ENCODE measurements around the gene FLII.
"Not testable (repeated sequence)": the region's sequence is repeated elsewhere in the genome, so short reads cannot be mapped to it uniquely, and the experiment has no call there.

Gene FLII

DNA sequence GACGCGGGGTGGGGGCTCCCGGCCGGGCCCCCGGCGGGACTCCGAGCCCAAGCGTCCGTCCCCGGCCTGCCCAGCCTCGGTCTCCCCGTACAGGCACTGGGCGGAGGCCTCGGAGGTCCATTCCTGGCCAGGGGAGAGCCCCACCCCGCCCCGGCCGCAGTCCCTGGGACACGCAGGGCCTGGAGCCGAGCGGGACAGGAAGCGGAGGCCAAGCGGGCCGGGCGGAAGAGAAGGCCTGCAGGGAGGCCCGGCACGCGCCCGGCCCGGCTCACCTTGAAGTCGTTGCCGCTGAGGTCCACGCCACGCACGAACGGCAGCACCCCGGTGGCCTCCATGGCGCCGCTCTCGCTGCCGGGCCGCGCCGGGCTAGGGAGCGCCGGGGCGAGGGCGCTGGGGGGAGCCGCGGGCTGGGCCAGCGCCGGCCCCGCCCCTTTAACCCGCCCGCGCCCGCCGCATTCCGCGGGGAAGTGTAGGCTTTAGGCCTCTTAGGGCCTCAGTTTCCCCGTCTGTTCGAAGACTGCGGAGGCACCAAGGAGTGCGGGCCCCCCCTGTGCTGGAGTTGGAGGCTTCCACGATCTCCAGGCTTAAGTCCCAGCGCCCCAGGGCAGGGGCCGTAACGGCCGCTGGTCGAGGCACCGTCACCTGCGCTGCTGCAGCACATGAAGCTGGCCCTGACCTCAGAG, at the start of gene FLII:
Gene FLII (minus strand): TSS at position 383 of the 683 bp plus-strand sequence. CDS start 48 bp downstream, at position 335.
- no peak for DNase-seq (ENCODE audit: low read depth)

DNA sequence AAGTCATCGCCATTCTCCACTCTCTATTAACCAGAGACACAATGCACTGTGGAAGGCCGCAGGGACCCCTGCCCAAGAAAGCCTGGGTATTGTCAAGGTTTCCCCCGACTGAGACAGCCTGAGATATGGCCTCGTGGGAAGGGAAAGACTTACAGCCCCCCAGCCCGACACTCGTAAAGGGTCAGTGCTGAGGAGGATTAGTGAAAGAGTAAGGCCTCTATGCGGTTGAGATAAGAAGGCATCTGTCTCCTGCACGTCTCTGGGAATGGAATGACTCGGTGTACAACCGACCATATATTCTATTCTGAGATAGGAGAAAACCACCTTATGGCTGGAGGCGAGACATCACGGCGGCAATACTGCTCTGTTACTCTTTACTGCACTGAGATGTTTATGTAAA, 44.7 kb upstream of the FLII start:
- not testable (repeated sequence) for DNase-seq (ENCODE audit: low read depth)

DNA sequence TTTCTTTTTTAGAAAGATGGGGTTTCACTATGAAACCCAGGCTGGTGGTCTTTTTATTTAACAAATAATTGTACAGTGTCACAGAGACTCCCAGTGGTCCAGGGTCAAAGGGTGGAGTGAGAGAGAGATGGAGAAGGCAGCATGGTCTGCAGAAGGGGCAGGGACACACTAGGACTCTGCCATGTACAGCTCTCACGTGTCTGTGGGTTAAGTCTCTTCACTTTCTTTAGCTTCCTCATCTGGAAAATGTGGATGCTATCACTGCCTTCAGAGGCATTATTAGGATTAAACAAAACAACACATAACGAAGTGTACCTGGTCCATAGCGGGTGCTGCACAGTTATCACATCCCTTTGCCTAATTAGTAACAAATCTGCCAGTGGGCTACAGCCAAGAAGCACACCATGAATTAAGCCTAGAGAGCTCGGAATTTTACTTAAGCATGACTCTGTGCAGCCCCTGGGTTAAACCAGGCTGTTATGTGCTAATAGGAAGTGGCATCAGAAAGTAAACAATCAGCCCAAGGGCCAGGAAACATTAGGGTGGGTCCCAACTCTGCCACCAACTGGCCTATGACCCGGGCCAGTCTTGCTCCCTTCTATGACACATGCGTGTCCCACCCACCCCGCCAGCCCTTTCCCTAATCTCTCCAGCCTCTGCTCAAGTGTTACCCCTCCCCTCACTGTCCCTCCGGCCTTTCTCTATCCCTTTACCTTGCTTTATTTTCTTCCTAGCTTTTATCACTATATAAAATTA, 42.4 kb upstream of the FLII start:
- DNase-seq (ENCODE audit: low read depth), result no peak

DNA sequence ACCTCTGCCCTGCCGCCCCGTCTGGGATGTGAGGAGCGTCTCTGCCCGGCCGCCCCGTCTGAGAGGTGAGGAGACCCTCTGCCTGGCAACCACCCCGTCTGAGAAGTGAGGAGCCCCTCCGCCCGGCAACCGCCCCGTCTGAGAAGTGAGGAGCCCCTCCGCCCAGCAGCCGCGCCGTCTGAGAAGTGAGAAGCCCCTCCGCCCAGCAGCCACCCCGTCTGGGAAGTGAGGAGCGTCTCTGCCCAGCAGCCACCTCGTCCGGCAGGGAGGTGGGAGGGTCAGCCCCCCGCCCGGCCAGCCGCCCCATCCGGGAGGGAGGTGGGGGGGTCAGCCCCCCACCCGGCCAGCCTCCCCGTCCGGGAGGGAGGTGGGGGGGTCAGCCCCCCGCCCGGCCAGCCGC, 39.5 kb upstream of the FLII start:
- DNase-seq (ENCODE audit: low read depth), result not testable (repeated sequence)

DNA sequence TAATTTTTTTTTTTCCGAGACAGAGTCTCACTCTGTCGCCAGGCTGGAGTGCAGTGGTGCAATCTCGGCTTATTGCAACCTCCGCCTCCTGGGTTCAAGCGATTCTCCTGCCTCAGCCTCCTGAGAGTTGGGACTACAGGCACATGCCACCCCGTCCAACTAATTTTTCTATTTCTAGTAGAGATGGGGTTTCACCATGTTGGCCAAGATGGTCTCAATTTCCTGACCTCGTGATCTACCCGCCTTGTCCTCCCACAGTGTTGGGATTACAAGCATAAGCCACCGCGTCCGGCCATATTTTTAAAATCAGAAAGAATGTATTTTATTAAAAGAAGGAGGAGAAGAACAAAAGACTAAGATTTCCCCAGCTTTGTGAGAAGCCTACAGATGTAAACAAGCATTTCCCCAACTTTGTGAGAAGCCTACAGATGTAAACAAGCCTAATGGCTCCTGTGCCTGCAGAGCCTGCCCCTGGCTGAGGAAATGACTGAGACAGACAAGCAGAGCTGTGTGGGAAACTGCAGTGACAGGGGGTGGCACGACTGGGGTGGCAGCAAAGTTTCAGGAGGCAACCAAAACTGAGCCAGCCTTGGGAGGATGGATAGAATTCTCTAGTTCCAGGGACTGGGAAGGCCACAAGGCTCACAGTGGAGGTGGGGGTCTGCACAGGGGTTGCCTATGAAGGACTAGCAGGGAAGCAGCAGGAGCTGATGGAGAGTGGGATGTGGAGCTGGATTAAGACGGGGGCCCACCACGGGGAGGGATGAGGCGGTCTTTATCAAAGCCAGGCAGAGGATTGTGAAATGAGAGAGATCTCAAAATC, 33.4 kb upstream of the FLII start:
- no peak for DNase-seq (ENCODE audit: low read depth)

DNA sequence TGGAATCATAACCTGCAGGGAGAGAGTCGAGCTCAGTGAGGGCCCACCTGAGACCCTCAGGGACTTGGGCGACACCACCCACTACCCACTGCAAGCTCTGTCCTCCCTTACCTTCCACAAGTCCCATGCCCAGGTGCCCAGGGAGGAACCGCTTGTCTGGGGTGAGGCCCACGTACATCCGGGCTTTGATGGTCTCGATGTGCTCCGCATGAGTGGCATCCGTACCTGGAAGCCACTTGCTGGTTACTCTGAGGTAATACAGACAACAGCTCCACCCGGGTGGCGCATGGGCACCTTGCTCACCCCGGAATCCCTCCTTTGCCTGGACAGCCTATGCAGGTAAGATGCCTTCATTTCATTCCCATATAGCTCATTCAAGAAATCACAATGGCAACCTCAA, 26.8 kb upstream of the FLII start:
- no peak for DNase-seq (ENCODE audit: low read depth)

DNA sequence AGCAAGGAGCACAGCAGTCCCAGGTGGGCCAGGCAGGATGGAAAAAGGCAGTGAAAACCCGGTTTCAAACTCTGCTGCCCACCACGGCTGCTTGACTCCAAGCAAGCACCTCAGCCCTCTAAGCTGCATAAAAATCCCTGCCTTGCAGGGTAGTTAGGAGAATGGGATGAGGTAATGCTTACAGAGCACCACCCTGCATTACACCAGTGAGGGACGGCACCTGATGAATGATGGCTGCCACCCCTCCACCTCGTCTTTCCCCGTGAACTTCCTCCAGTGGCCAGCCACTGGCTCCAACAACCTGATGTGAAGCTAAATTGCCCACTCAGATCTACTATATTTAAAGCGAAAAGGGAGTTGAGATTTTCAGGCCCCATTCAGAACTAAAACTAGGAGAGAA, 23.2 kb upstream of the FLII start:
- no peak for DNase-seq (ENCODE audit: low read depth)

DNA sequence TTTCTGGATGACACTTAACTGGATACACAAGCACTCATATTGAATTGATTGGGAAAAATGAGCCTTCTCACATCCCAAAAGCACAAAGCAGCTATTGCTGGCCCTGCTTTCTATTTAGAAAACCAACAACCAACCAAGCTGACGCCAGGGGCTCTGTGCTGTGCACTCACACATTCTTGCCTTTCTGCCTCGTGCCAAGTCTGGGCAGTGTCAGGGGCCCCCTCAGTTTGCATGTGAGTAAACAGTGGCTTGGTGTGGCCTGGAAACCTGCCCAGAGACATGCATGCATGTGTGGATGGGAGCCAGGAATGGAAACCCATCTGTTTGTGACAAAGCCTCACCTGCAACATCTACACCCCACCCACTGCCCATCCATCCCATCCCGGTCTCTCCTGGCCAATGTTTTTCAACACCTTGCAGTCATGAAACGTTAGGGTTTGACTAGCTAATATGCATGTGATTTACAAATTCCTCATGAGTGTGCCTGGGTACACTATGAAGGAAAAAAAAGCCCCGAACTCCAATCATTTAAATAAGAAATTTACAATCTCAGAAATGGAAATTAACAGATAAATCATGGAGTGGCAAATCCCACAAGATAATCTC, 22.3 kb upstream of the FLII start:
- DNase-seq (ENCODE audit: low read depth), result no peak

DNA sequence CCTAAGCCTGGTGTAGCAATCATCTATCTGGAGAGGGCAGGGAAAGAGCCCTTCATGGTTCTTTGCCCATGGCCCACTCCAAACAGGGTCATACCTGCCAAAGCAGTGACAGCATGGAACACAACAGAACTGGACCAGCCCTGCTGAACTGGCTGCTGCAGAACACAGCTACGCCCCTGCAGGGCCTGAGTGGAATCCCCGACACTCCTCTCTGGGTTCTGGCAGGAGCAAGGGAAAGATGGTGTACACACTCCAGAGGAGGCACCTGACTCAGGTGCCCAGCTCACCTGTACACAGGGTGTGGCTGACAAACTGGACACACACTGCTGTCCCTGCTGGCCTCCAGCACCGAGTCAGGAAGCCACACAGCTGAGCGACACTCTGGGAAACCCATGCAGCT, 21.7 kb upstream of the FLII start:
- no peak for DNase-seq (ENCODE audit: low read depth)

DNA sequence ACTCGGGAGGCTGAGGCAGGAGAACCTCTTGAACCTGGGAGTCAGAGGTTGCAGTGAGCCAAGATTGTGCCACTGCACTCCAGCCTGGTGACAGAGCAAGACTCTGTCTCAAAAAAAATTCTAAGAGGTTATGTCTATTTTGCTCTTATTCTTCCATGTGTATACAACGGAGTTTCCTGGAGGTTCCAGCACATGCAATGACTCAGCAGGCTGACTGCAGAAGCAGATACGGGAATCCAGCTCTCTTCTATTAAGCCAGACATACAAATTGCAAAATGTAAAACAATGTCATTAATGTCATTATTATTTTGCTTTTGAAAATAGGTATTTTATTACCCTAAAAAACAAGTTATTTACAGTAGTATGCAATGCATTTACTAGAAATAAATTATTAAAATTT, 20.3 kb upstream of the FLII start:
- DNase-seq (ENCODE audit: low read depth), result no peak

DNA sequence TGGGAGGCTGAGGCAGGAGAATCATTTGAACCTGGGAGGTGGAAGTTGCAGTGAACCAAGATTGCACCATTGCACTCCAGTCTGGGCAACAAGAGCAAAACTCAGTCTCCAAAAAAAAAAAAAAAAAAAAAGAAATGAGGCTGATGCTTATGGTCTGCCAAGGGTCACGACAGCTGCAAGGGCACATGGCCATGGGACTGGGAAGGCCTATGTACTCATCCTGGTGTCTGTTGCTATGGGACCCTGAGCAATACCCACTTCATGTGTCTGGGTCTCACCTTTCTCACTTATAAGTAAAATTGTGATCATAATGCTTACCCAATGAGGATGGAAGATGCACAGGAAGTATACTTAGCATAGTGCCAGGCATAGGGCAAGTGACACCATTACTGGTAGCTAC, 18.5 kb upstream of the FLII start:
- DNase-seq (ENCODE audit: low read depth), result no peak

DNA sequence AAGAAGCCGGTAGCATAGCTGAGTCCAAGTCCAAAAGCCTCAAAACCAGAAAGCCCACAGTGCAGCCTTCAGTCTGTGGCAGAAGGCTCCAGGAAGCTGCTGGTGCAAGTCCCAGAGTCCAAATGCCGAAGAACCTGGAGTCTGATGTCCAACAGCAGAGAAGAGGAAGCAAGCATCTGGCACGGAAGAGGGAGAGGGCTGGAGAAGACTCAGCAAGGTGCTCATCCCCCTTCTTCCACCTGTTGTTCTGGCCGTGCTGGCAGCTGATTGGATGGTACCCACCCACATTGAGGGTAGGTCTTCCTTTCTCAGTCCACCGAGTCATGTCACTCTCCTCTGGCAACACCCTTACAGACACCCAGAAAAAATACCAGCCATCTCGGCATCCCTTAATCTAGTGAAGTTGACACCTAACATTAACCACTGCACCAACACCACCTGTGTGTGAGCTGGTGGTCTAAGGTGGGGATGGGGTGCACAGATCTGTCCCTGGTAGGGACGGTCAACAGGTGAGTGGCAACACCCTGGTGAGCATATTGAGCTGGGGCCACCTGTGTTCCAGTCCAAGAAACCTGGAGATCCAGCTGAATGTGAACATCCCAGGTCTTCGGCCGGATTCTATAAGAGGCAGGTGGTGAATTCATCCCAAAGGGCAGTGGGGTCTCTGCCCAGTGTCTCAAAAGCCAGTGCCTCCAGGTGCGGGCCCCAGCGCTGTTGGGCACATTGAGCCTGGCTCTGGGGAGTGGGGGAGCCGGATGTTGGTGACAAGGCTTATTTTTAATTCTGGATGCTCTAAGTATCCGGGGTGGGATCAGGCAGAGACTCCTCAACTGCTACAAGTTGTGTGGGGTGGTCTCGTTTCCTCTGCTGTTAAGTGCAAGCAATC, 11.8 kb upstream of the FLII start:
- no peak for DNase-seq (ENCODE audit: low read depth)

DNA sequence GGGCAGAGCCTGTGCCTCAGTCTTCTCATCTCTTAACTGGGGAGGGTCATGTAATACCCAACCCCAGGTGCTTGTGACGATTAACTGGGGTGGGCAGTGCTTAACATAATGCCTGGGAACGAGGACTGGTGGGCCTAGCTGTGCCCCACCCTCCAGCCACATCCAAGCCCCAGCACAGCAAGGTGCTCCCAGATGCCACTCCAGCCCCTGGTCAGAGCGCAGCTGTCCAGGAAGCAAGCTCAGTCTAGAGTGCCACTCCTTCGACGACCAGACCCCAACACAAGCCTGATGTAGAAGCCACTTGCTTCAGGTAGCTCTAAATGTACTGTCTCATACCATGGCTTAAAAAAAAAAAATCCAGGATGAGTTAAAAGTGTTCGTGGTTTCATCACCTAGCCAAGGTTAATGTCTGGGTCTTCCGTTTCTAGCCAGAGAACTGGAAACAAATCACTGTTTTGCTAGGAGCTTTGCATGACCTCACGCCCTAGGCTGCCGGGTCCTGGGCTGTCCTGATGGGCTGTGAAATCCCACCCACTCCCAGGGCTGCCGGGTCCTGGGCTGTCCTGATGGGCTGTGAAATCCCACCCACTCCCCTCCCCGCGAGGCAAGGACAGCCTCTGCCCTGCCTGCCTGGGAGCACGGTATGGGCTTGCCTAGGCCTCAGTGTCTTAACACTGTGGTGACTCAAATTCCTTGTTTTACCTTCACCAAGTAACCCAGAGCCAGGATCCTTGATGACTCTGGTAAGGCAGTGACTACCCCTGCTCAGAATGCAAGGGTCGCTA, 9.6 kb upstream of the FLII start:
- no peak for DNase-seq (ENCODE audit: low read depth)

DNA sequence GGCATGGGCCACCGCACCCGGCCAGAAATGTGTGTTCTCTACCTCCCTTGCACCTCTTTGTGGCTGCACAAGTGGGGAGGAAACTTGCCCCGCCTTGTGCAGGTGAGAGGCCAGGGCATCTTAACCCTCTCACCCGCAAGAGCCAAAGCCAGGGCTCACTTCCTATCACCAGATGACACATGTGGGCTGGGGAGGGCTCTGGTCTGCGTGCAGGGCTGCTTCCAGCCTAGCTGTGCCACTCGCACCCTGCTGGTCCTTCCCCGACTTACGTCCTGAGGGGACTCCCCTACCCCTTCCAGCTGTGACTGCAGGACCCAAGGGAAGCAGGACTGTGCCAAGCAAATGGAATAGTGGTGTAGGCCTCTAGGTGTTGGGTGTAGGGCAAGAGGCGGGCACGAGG, 8.8 kb upstream of the FLII start:
- no peak for DNase-seq (ENCODE audit: low read depth)

DNA sequence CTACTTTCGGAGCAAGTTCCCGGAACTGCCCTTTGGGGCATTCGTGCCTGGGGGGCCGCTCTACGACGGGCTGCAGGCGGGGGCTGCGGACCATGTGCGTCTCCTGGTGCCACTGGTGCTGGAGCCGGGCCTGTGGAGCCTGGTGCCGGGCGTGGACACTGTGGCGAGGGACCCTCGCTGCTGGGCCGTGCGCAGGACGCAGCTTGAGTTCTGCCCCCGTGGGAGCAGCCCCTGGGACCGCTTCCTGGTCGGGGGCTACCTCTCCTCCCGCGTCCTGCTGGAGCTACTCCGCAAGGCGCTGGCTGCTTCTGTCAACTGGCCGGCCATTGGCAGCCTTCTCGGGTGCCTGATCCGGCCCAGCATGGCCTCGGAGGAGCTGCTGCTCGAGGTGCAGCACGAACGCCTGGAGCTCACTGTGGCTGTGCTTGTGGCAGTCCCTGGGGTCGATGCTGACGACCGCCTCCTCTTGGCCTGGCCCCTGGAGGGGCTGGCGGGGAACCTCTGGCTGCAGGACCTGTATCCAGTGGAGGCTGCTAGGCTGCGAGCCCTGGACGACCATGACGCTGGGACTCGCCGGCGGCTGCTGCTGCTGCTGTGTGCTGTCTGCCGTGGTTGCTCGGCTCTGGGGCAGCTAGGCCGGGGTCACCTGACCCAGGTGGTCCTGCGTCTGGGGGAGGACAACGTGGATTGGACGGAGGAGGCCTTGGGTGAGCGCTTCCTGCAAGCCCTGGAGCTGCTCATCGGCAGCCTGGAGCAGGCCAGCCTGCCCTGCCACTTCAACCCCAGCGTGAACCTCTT, 5.5 kb upstream of the FLII start:
- no peak for DNase-seq (ENCODE audit: low read depth)

DNA sequence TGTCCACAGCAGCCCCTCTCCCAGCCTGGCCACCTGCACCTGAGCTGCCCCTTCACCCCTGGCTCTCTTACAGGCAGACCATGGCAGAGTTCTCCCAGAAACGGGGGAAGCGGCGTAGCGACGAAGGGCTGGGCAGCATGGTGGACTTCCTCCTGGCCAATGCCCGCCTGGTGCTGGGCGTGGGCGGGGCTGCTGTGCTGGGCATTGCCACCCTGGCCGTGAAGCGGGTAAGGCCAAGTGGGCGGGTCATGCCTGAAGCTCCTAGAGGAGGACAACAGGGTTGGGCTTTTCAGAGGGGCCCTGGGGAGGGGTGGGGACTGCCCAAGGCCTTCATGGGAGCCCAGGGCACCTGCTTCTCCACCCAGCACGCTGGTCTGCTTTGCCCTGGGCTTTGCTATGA, 4.1 kb upstream of the FLII start:
- no peak for DNase-seq (ENCODE audit: low read depth)

DNA sequence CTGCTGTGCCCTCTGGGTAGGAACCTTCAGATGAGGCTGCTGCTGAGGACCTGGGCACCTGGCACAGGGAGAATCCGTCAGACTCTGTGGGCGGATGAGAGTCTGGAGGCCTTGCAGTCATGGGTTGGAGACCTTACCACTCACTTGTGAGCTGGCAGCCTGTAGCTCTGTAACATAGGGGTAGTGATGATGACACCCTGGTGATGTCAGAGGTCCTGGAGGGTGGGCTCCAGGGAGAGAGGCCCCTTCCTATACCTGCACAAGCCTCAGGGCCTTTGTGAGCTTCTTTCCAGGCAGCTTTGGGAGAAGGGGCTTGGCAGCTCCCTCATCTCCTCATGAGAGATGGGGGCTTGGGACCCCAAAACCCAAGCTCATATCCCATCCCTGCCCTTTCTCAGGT, 3.6 kb upstream of the FLII start:
- no peak for DNase-seq (ENCODE audit: low read depth)

DNA sequence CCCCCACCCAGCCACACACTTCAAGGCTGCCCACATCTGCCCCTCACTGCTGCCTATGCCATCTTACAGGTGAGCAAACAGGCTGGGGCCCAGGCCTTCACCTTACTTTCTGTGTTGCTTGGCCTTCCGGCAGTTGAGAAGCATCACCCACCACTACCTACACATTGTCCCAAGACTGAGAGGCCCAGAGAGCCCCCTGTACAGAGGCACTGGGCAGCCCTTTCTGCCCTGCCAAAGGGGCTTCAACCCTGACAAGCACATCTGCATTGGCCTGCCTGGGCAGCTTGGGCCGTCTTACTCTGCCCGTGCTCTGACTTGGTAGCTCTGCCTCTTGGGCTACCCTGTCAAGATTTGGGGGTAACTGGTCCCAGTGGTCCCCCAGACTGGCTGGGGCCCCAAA, 3.1 kb upstream of the FLII start:
- DNase-seq (ENCODE audit: low read depth), result no peak

DNA sequence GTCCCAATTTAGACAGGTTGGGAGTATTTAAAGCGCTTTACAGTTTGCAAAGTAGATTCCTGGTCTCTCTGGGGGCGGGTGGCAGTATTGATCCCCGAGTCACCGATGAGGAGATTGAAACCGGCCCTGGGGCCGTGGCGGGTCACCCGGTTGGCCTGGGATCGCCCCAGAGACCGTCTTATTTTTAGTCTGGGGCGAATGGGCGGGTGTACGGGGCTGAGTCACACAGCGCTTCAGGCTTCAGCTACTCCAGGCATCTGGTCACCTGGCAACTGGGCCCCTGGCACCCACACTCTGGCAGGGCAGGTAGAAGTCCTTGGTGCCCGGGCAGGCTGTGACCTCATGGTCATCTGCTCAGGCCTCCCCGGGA, 2.6 kb upstream of the FLII start:
- no peak for DNase-seq (ENCODE audit: low read depth)
